Nephron progenitor cell (in vitro differentiated cells): ENCODE measurements around the gene SLC35F3.

Experiments used
- DNase-seq: peaks from one replicate; pipeline ENCODE4 v3.0.0; 2021
- H3K27ac Mint-ChIP-seq: 2 replicates; pipeline ENCODE4 v1.8.0; 2021; ENCODE audit warnings: mild to moderate bottlenecking, moderate library complexity, mixed read lengths
- H3K27me3 Mint-ChIP-seq: 2 replicates; pipeline ENCODE4 v1.8.0; 2021; ENCODE audit warnings: mild to moderate bottlenecking, low read depth, mixed read lengths; ENCODE audit not compliant: poor library complexity
- H3K36me3 Mint-ChIP-seq: 2 replicates; pipeline ENCODE4 v1.8.0; 2021; ENCODE audit warnings: low read depth, mixed read lengths
- H3K4me1 Mint-ChIP-seq: 2 replicates; pipeline ENCODE4 v1.8.0; 2021; ENCODE audit warnings: mixed read lengths
- H3K4me3 Mint-ChIP-seq: 2 replicates; pipeline ENCODE4 v1.8.0; 2021; ENCODE audit warnings: mild to moderate bottlenecking, moderate library complexity, mixed read lengths
- H3K9me3 Mint-ChIP-seq: 2 replicates; pipeline ENCODE4 v1.8.0; 2021; ENCODE audit warnings: mild to moderate bottlenecking, moderate library complexity, mixed read lengths
- CTCF ChIP-seq: fragments of 200-600 bp; sonication (generic); IDR thresholded peaks from 2 replicates; pipeline ENCODE4 v1.5.0; 2021; ENCODE audit warnings: antibody characterized with exemption

Gene SLC35F3

GRCh38 chr1:233905416-233906051, 1.1 kb downstream of the SLC35F3 start:
- TF ChIP-seq CTCF, result no peak
- no peak overlapping the region for H3K27ac Mint-ChIP-seq
- H3K4me3 Mint-ChIP-seq, result peak overlapping the region; percentile 81
- peaks cover 9% of the 10 kb centered on the region for H3K4me1 Mint-ChIP-seq
- H3K9me3 Mint-ChIP-seq, result peaks cover 3% of the 10 kb centered on the region
- peaks cover 87% of the 10 kb centered on the region for H3K27me3 Mint-ChIP-seq
- DNase-seq, result no peak
- H3K36me3 Mint-ChIP-seq, result no peaks in the 10 kb centered on the region

DNA sequence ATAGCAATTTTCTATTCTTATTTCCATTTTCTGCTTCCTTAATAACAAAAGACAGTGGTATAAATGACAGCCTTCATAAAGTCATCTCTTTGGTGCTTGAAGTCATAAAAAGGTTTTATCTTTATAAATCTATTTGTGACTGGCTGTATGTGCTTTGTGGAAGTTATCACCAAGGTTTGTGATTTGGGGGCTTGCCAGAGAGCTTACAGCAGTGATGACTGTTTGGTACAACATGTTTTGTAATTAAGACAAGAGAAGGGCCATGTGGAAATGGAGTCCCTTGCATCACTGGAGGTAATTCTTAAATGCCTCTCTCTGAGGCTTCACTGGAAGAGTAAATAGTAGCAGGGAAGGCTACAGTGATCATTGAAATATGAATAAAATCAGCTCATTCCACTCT, 2.7 kb downstream of the SLC35F3 start:
- Mint-ChIP-seq H3K36me3 (no peaks in the 10 kb centered on the region), H3K4me3 (no peak overlapping the region), H3K9me3 (peaks cover 3% of the 10 kb centered on the region), H3K27me3 (peaks cover 83% of the 10 kb centered on the region), H3K27ac (no peak overlapping the region), H3K4me1 (peaks cover 9% of the 10 kb centered on the region)
- no peak for TF ChIP-seq CTCF
- no peak for DNase-seq

GRCh38 chr1:233908092-233908491, 3.6 kb downstream of the SLC35F3 start:
- peaks cover 78% of the 10 kb centered on the region for H3K27me3 Mint-ChIP-seq
- H3K27ac Mint-ChIP-seq, result no peak overlapping the region
- DNase-seq, result no peak
- peaks cover 9% of the 10 kb centered on the region for H3K4me1 Mint-ChIP-seq
- no peaks in the 10 kb centered on the region for H3K36me3 Mint-ChIP-seq
- H3K4me3 Mint-ChIP-seq, result no peak overlapping the region
- TF ChIP-seq CTCF, result no peak
- H3K9me3 Mint-ChIP-seq, result peaks cover 3% of the 10 kb centered on the region

DNA sequence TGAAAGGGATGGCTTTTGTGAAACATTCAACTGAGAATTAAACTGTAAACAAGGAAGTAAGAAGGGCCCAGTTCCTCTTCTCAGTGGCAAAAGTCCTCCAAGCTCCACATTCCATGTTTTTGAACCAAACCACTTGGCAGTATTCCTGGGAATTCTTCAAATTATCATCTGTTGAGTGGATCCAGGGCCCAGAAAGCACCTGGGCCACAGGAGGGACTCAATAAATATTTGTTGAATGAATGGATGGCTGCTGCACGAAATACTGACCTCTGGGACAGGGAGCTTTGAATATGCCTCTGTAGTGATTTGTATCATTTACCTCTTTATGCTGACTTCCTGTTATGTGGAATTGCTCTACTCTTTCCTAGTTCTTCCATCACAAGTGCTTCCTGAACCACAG, 4.7 kb downstream of the SLC35F3 start:
- Mint-ChIP-seq H3K9me3 (no peaks in the 10 kb centered on the region), H3K36me3 (no peaks in the 10 kb centered on the region), H3K4me3 (no peak overlapping the region), H3K27me3 (peaks cover 66% of the 10 kb centered on the region), H3K4me1 (peaks cover 6% of the 10 kb centered on the region), H3K27ac (no peak overlapping the region)
- DNase-seq, result no peak
- no peak for TF ChIP-seq CTCF

DNA sequence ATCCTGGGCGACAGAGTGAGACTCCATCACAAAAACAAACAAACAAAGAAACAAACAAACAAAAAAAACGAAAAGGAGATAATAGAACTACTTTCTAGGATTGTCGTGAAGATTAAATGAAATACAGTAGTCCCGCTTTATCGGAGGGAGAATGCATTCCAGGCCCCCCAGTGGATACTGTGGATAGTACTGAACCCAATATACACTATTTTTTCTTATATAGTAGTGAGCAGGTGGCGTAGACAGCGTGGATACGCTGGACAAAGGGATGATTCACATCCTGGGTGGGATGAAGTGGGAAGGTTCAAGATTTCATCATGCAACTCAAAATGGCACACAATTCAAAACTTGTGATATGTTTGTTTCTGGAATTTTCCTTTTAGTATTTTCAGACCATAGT, 8.0 kb downstream of the SLC35F3 start:
- TF ChIP-seq CTCF, result no peak
- Mint-ChIP-seq H3K27me3 (peaks cover 47% of the 10 kb centered on the region), H3K36me3 (peaks cover 4% of the 10 kb centered on the region), H3K4me1 (no peaks in the 10 kb centered on the region), H3K9me3 (peaks cover 19% of the 10 kb centered on the region), H3K27ac (no peak overlapping the region), H3K4me3 (no peak overlapping the region)
- DNase-seq, result no peak

- DNase-seq, result no peak
- Mint-ChIP-seq H3K4me3 (no peak overlapping the region), H3K27ac (no peak overlapping the region), H3K27me3 (peaks cover 43% of the 10 kb centered on the region), H3K4me1 (no peaks in the 10 kb centered on the region), H3K36me3 (peaks cover 4% of the 10 kb centered on the region), H3K9me3 (peaks cover 19% of the 10 kb centered on the region)
- no peak for TF ChIP-seq CTCF
Measured at GRCh38 chr1:233912909-233913308, 8.4 kb downstream of the SLC35F3 start.
